ENCODE measurements around the gene GALNT9. TPM values are rescaled to one million over a fixed set of nuclear protein-coding genes. Genes with fewer than 3 reads are reported as not detected.
A peak's percentile ranks its signal among the peaks of the same experiment; 100 is the strongest.
"Not testable (repeated sequence)": the region's sequence is repeated elsewhere in the genome, so short reads cannot be mapped to it uniquely, and the experiment has no call there.

GALNT9 gene
- total RNA-seq, 1 donor from 2014 or later, result 2.1 TPM

DNA sequence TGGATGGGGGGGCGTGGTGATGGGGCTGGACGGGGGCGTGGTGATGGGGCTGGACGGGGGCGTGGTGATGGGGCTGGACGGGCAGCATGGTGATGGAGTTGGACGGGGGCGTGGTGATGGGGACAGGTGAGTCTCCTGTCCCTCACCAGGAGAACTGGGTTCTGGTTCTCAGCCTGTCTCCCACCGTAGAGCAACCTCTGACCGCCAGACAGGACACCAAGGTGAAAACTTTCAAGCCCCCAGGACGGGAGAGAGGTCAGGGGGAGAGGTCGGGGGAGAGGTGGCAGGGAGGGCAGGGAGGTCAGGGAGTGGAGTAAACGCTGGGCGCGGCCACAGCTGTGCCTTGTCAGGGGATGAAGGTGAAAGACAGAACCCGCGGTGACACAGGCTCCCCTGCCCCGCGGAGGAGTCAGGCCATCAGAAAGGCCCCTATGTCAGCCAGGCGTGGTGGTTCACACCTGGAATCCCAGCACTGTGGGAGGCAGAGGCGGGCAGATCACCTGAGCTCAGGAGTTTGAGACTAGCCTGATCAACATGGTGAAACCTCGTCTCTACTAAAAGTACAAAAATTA, 84.6 kb downstream of the GALNT9 start:
- Histone ChIP-seq H3K27me3 (ENCODE audit: insufficient read depth, low read length) (peaks cover 5% of the 10 kb centered on the region), H3K9me3 (ENCODE audit: insufficient read depth, low read depth, low read length) (no peaks in the 10 kb centered on the region), H3K4me2 (ENCODE audit: low read length) (no peak overlapping the region), H3K9ac (ENCODE audit: low read length) (no peak overlapping the region), H3K27ac (ENCODE audit: low read depth, low read length) (no peak overlapping the region), H4K20me1 (ENCODE audit: insufficient read depth, low read length) (no peaks in the 10 kb centered on the region), H3K36me3 (ENCODE audit: insufficient read depth, low read length) (no peaks in the 10 kb centered on the region), H3K4me1 (ENCODE audit: insufficient read depth, low read length) (no peaks in the 10 kb centered on the region), H2AFZ (ENCODE audit: low read depth, low read length) (no peak overlapping the region), H3K4me3 (ENCODE audit: insufficient read depth, low read depth, low read length) (no peak overlapping the region), H3K79me2 (ENCODE audit: insufficient read depth, low read length) (no peaks in the 10 kb centered on the region)
- FAIRE-seq (no peak), DNase-seq (ENCODE audit: low read depth) (no peak)
- H3K27ac Mint-ChIP-seq (ENCODE audit: unreplicated experiment), result no peak overlapping the region
- no peak for TF ChIP-seq EZH2 (IDR thresholded peaks at IDR 0.05; ENCODE audit: insufficient read depth, low read length)
- H3K4me1 Mint-ChIP-seq (ENCODE audit: low read depth, unreplicated experiment), result no peaks in the 10 kb centered on the region
- peaks cover 37% of the 10 kb centered on the region for H3K27me3 Mint-ChIP-seq (ENCODE audit: low read depth, unreplicated experiment)
- no peak overlapping the region for H3K4me3 Mint-ChIP-seq (ENCODE audit: unreplicated experiment)
- H3K9me3 Mint-ChIP-seq (ENCODE audit: unreplicated experiment), result no peaks in the 10 kb centered on the region
- H3K36me3 Mint-ChIP-seq (ENCODE audit: low read depth, unreplicated experiment), result peaks cover 3% of the 10 kb centered on the region

DNA sequence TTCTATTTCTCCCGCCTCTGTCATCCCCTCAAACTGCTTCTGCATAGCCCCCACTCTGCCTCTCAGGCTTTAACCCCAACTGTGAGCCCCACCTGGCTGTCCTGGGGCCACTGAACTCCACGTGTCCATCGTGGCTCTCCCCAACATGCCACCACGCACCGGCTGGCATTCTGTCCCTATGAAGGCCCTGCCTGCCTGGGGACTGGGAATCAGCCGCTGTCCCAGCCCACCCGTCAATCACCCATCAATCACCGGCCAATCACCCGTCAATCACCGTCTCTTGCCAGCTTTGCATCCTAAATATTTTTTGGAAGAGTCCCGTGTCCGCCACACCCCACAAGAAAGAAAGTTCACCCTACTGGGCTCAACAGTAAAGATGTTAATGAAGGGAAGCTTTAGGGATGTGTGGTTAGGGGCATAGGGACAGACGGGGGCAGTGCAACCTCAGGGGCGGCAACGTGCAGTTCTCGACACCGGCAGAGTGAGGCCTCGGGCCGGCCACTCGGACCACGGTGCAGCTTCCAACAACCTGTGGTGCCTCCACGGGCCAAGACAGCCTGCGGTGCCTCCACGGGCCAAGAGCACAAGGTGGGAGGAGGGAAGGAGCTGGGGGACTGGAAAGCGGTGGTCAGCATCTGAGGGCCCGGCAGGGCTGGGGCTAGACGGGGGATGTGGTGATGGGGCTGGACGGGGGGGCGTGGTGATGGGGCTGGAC, 85.6 kb downstream of the GALNT9 start:
- H3K27ac Mint-ChIP-seq (ENCODE audit: unreplicated experiment), result peak overlapping the region; percentile 53
- H3K4me3 Mint-ChIP-seq (ENCODE audit: unreplicated experiment), result no peak overlapping the region
- no peak overlapping the region for H3K4me2 ChIP-seq (ENCODE audit: low read length)
- no peak overlapping the region for H3K4me3 ChIP-seq (ENCODE audit: insufficient read depth, low read depth, low read length)
- H3K27me3 ChIP-seq (ENCODE audit: insufficient read depth, low read length), result no peaks in the 10 kb centered on the region
- no peaks in the 10 kb centered on the region for H3K79me2 ChIP-seq (ENCODE audit: insufficient read depth, low read length)
- no peak overlapping the region for H3K27ac ChIP-seq (ENCODE audit: low read depth, low read length)
- no peak overlapping the region for H2AFZ ChIP-seq (ENCODE audit: low read depth, low read length)
- H3K9ac ChIP-seq (ENCODE audit: low read length), result no peak overlapping the region
- H3K9me3 ChIP-seq (ENCODE audit: insufficient read depth, low read depth, low read length), result no peaks in the 10 kb centered on the region
- H3K4me1 Mint-ChIP-seq (ENCODE audit: low read depth, unreplicated experiment), result no peaks in the 10 kb centered on the region
- H3K36me3 ChIP-seq (ENCODE audit: insufficient read depth, low read length), result no peaks in the 10 kb centered on the region
- peaks cover 2% of the 10 kb centered on the region for H3K36me3 Mint-ChIP-seq (ENCODE audit: low read depth, unreplicated experiment)
- no peaks in the 10 kb centered on the region for H3K4me1 ChIP-seq (ENCODE audit: insufficient read depth, low read length)
- peaks cover 39% of the 10 kb centered on the region for H3K27me3 Mint-ChIP-seq (ENCODE audit: low read depth, unreplicated experiment)
- FAIRE-seq (no peak), DNase-seq (ENCODE audit: low read depth) (no peak)
- H4K20me1 ChIP-seq (ENCODE audit: insufficient read depth, low read length), result no peaks in the 10 kb centered on the region
- no peaks in the 10 kb centered on the region for H3K9me3 Mint-ChIP-seq (ENCODE audit: unreplicated experiment)
- TF ChIP-seq EZH2 (IDR thresholded peaks at IDR 0.05; ENCODE audit: insufficient read depth, low read length), result no peak
- TF ChIP-seq, protein P1, sequence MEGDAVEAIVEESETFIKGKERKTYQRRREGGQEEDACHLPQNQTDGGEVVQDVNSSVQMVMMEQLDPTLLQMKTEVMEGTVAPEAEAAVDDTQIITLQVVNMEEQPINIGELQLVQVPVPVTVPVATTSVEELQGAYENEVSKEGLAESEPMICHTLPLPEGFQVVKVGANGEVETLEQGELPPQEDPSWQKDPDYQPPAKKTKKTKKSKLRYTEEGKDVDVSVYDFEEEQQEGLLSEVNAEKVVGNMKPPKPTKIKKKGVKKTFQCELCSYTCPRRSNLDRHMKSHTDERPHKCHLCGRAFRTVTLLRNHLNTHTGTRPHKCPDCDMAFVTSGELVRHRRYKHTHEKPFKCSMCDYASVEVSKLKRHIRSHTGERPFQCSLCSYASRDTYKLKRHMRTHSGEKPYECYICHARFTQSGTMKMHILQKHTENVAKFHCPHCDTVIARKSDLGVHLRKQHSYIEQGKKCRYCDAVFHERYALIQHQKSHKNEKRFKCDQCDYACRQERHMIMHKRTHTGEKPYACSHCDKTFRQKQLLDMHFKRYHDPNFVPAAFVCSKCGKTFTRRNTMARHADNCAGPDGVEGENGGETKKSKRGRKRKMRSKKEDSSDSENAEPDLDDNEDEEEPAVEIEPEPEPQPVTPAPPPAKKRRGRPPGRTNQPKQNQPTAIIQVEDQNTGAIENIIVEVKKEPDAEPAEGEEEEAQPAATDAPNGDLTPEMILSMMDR (IDR thresholded peaks at IDR 0.05; ENCODE audit: insufficient read depth, low read depth, low read length), result no peak

DNA sequence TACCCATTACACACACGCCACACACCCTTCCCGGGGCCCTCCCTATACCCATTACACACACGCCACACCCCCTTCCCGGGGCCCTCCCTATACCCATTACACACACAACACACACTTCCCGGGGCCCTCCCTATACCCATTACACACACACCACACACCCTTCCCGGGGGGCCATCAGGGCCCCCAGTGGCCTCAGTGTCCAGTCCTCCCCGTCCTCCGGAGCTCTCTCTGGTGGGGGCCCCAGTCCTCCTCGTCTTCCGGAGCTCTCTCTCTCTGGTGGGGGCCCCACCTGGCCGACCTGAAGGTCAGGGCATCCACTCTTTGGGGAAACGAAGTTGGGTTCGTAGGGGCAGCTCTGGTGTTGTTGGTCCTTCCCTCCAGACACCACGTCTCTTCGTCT, 86.2 kb downstream of the GALNT9 start:
- not testable (repeated sequence) for FAIRE-seq; H3K27ac ChIP-seq (ENCODE audit: low read depth, low read length); H3K4me2 ChIP-seq (ENCODE audit: low read length); H3K79me2 ChIP-seq (ENCODE audit: insufficient read depth, low read length); H3K4me3 Mint-ChIP-seq (ENCODE audit: unreplicated experiment); H3K4me1 Mint-ChIP-seq (ENCODE audit: low read depth, unreplicated experiment); H3K36me3 ChIP-seq (ENCODE audit: insufficient read depth, low read length); H3K9ac ChIP-seq (ENCODE audit: low read length); H3K4me1 ChIP-seq (ENCODE audit: insufficient read depth, low read length); H3K9me3 Mint-ChIP-seq (ENCODE audit: unreplicated experiment); DNase-seq (ENCODE audit: low read depth); H3K9me3 ChIP-seq (ENCODE audit: insufficient read depth, low read depth, low read length); H3K27me3 ChIP-seq (ENCODE audit: insufficient read depth, low read length); H2AFZ ChIP-seq (ENCODE audit: low read depth, low read length); H3K36me3 Mint-ChIP-seq (ENCODE audit: low read depth, unreplicated experiment); H4K20me1 ChIP-seq (ENCODE audit: insufficient read depth, low read length); H3K4me3 ChIP-seq (ENCODE audit: insufficient read depth, low read depth, low read length); H3K27ac Mint-ChIP-seq (ENCODE audit: unreplicated experiment)
- peaks cover 36% of the 10 kb centered on the region for H3K27me3 Mint-ChIP-seq (ENCODE audit: low read depth, unreplicated experiment)

DNA sequence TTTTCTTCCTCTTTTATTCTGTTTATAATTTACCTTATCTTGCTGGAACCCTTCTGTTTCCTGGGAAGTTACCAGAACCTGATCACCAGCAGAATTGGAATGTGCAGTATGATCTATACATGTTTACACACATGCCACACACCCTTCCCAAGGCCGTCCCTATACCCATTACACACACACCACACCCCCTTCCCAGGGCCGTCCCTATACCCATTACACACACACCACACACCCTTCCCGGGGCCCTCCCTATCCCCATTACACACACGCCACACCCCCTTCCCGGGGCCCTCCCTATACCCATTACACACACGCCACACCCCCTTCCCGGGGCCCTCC, 88.8 kb downstream of the GALNT9 start:
- FAIRE-seq; H3K36me3 ChIP-seq (ENCODE audit: insufficient read depth, low read length); H3K4me2 ChIP-seq (ENCODE audit: low read length); H3K79me2 ChIP-seq (ENCODE audit: insufficient read depth, low read length); H4K20me1 ChIP-seq (ENCODE audit: insufficient read depth, low read length); H3K9me3 Mint-ChIP-seq (ENCODE audit: unreplicated experiment); H3K4me1 ChIP-seq (ENCODE audit: insufficient read depth, low read length); H3K27ac Mint-ChIP-seq (ENCODE audit: unreplicated experiment); H3K36me3 Mint-ChIP-seq (ENCODE audit: low read depth, unreplicated experiment); H3K4me1 Mint-ChIP-seq (ENCODE audit: low read depth, unreplicated experiment); DNase-seq (ENCODE audit: low read depth); H3K4me3 Mint-ChIP-seq (ENCODE audit: unreplicated experiment); H3K9me3 ChIP-seq (ENCODE audit: insufficient read depth, low read depth, low read length); H3K27me3 ChIP-seq (ENCODE audit: insufficient read depth, low read length); H3K4me3 ChIP-seq (ENCODE audit: insufficient read depth, low read depth, low read length); H3K27ac ChIP-seq (ENCODE audit: low read depth, low read length); H2AFZ ChIP-seq (ENCODE audit: low read depth, low read length); H3K9ac ChIP-seq (ENCODE audit: low read length): not testable (repeated sequence)
- peaks cover 30% of the 10 kb centered on the region for H3K27me3 Mint-ChIP-seq (ENCODE audit: low read depth, unreplicated experiment)

All from astrocyte (in vitro differentiated cells and primary cell).